Measurements from ENCODE around the gene GDNF.
"Not testable (repeated sequence)": the region's sequence is repeated elsewhere in the genome, so short reads cannot be mapped to it uniquely, and the experiment has no call there.

Gene GDNF

DNA sequence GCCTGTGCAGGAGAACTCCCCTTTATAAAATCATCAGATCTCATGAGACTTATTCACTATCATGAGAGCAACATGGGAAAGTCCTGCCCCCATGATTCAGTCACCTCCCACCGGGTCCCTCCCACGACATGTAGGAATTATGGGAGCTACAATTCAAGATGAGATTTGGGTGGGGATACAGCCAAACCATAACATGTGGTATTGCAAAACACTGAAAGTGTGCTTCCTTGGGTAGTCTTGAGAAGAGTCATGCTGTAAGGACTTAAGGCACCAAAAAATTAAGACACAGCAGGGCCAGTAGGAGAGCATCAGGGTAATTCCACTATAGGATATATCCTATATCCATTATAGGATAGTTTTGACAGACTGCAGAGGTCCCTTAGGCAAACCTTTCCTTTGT is 29.4 kb upstream of the GDNF start:
- H3K27ac ChIP-seq (replicated peaks): no peak overlapping the region
- no peak for TF ChIP-seq SPI1 (IDR thresholded peaks at IDR 0.05; ENCODE audit: borderline replicate concordance, low read depth)
- TF ChIP-seq, protein P1, sequence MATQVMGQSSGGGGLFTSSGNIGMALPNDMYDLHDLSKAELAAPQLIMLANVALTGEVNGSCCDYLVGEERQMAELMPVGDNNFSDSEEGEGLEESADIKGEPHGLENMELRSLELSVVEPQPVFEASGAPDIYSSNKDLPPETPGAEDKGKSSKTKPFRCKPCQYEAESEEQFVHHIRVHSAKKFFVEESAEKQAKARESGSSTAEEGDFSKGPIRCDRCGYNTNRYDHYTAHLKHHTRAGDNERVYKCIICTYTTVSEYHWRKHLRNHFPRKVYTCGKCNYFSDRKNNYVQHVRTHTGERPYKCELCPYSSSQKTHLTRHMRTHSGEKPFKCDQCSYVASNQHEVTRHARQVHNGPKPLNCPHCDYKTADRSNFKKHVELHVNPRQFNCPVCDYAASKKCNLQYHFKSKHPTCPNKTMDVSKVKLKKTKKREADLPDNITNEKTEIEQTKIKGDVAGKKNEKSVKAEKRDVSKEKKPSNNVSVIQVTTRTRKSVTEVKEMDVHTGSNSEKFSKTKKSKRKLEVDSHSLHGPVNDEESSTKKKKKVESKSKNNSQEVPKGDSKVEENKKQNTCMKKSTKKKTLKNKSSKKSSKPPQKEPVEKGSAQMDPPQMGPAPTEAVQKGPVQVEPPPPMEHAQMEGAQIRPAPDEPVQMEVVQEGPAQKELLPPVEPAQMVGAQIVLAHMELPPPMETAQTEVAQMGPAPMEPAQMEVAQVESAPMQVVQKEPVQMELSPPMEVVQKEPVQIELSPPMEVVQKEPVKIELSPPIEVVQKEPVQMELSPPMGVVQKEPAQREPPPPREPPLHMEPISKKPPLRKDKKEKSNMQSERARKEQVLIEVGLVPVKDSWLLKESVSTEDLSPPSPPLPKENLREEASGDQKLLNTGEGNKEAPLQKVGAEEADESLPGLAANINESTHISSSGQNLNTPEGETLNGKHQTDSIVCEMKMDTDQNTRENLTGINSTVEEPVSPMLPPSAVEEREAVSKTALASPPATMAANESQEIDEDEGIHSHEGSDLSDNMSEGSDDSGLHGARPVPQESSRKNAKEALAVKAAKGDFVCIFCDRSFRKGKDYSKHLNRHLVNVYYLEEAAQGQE (IDR thresholded peaks at IDR 0.05; ENCODE audit: insufficient replicate concordance, low read depth): no peak
- TF ChIP-seq POLR2AphosphoS5 (IDR thresholded peaks at IDR 0.05; ENCODE audit: low read depth): no peak
- DNase-seq (ENCODE audit: low read depth in 1 of 2, low spot score in 1 of 2): no peak
- H3K27me3 ChIP-seq (ENCODE audit: insufficient read depth, poor library complexity, severe bottlenecking): peaks cover 6% of the 10 kb centered on the region
- H3K4me3 ChIP-seq (replicated peaks; ENCODE audit: insufficient read depth, low read length): no peak overlapping the region

DNA sequence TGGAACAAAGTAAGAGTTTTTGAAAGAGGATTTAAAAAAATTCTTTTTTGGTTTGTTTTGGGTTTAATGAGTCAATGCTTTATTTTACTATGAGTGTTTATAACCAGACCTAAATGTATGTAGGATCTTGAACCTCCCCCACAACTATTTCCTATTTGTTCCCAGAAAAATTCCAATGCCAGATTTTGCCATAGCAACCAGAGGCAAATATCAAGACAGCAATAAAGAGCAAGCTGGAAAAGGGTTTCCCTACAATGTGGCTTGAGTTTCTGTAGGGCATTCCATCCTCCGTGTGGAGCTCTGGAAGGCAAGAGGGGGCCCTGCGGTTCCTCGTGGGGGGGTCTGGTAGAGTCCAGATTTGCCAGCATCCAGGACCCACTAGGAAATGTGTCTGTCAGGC is 27.8 kb upstream of the GDNF start:
- no peak for DNase-seq (ENCODE audit: low read depth in 1 of 2, low spot score in 1 of 2)
- no peak overlapping the region for H3K4me3 ChIP-seq (replicated peaks; ENCODE audit: insufficient read depth, low read length)
- no peak for TF ChIP-seq POLR2AphosphoS5 (IDR thresholded peaks at IDR 0.05; ENCODE audit: low read depth)
- TF ChIP-seq, protein P1 (IDR thresholded peaks at IDR 0.05; ENCODE audit: insufficient replicate concordance, low read depth): no peak
- TF ChIP-seq, protein P2, sequence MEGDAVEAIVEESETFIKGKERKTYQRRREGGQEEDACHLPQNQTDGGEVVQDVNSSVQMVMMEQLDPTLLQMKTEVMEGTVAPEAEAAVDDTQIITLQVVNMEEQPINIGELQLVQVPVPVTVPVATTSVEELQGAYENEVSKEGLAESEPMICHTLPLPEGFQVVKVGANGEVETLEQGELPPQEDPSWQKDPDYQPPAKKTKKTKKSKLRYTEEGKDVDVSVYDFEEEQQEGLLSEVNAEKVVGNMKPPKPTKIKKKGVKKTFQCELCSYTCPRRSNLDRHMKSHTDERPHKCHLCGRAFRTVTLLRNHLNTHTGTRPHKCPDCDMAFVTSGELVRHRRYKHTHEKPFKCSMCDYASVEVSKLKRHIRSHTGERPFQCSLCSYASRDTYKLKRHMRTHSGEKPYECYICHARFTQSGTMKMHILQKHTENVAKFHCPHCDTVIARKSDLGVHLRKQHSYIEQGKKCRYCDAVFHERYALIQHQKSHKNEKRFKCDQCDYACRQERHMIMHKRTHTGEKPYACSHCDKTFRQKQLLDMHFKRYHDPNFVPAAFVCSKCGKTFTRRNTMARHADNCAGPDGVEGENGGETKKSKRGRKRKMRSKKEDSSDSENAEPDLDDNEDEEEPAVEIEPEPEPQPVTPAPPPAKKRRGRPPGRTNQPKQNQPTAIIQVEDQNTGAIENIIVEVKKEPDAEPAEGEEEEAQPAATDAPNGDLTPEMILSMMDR (IDR thresholded peaks at IDR 0.05; ENCODE audit: insufficient read depth, low read length): no peak
- no peak overlapping the region for H3K27ac ChIP-seq (replicated peaks)
- peaks cover 6% of the 10 kb centered on the region for H3K27me3 ChIP-seq (ENCODE audit: insufficient read depth, poor library complexity, severe bottlenecking)

DNA sequence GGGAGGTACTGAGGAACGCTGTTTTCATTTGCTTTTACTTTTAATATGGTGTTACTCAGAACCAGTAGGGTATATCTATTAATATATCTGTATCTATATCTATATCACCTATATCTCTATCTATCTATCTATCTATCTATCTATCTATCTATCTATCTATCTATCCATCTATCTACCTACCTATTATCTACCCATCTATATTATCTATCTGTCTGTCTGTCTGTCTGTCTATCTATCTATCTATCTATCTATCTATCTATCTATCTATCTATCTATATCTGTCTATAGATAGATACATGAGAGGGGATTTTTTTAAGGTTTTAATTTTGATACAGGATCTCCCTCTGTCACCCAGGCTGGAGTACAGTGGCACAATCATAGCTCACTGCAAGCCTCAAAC is 23.1 kb upstream of the GDNF start:
- H3K27ac ChIP-seq (replicated peaks); H3K27me3 ChIP-seq (ENCODE audit: insufficient read depth, poor library complexity, severe bottlenecking); H3K4me3 ChIP-seq (replicated peaks; ENCODE audit: insufficient read depth, low read length); DNase-seq (ENCODE audit: low read depth in 1 of 2, low spot score in 1 of 2): not testable (repeated sequence)

DNA sequence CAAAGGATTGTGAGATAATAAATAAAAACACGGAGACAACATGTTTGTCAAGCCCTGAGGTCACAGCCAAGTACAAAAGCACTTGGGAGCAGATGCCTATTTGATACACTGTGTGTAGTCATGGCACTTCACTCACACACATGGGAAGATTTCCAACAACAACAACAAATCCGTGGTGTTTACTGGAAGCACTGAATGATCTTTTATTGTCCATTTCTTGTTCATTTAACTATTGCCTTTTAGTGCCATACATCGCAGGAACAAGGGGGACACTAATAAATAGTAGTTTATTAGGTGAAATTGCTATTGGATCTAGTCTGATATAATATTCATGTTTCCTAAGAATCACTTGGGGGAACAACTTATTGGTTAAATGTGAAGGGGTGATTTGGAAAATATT is 20.4 kb upstream of the GDNF start:
- Histone ChIP-seq H3K27ac (replicated peaks) (no peak overlapping the region), H3K27me3 (ENCODE audit: insufficient read depth, poor library complexity, severe bottlenecking) (no peaks in the 10 kb centered on the region), H3K4me3 (replicated peaks; ENCODE audit: insufficient read depth, low read length) (no peak overlapping the region)
- TF ChIP-seq GABPA (IDR thresholded peaks at IDR 0.05; ENCODE audit: low read depth): no peak
- TF ChIP-seq SPI1 (IDR thresholded peaks at IDR 0.05; ENCODE audit: borderline replicate concordance, low read depth): no peak
- TF ChIP-seq POLR2AphosphoS5 (IDR thresholded peaks at IDR 0.05; ENCODE audit: low read depth): no peak
- TF ChIP-seq, protein P1 (IDR thresholded peaks at IDR 0.05; ENCODE audit: insufficient replicate concordance, low read depth): no peak
- TF ChIP-seq, protein P2 (IDR thresholded peaks at IDR 0.05; ENCODE audit: insufficient read depth, low read length): no peak
- DNase-seq (ENCODE audit: low read depth in 1 of 2, low spot score in 1 of 2): no peak

Measured in HL-60 (cell line).